ENCODE results near the gene ARHGEF19. TPM values are rescaled to one million over a fixed set of nuclear protein-coding genes. Genes with fewer than 3 reads are reported as not detected.
A peak's percentile ranks its signal among the peaks of the same experiment; 100 is the strongest.
"Not testable (repeated sequence)": the region's sequence is repeated elsewhere in the genome, so short reads cannot be mapped to it uniquely, and the experiment has no call there.

The ARHGEF19 gene
- total RNA-seq, 2 donors from 2014 or later = 14.8 to 17.5 TPM

- H3K27me3 ChIP-seq (ENCODE audit: control insufficient read depth, insufficient read depth, low read length, poor library complexity, severe bottlenecking) = no peaks in the 10 kb centered on the region
- H3K36me3 ChIP-seq (ENCODE audit: control insufficient read depth, insufficient read depth, low read length) = no peaks in the 10 kb centered on the region
- no peak for DNase-seq
- H3K9ac ChIP-seq (ENCODE audit: extremely low read depth, low read length, poor library complexity, severe bottlenecking) = no peak overlapping the region
- Mint-ChIP-seq H3K4me3 (no peak overlapping the region), H3K4me1 (peaks cover 19% of the 10 kb centered on the region), H3K36me3 (ENCODE audit: low read depth) (no peaks in the 10 kb centered on the region), H3K27ac (no peak overlapping the region), H3K27me3 (ENCODE audit: insufficient read depth) (no peaks in the 10 kb centered on the region), H3K9me3 (no peaks in the 10 kb centered on the region)
- H3K4me3 ChIP-seq (ENCODE audit: low read length) = no peak overlapping the region
- 83 to 90% methylated on average over 9 to 19 of the region's 19 CpGs for WGBS, 2 experiments (ENCODE audit: insufficient coverage in 1 of 2, insufficient read length in 1 of 2)
- peaks cover 8% of the 10 kb centered on the region for H3K4me1 ChIP-seq (ENCODE audit: control insufficient read depth, insufficient read depth, low read length)
- TF ChIP-seq CTCF (conservative IDR thresholded peaks at IDR 0.05) = no peak
- H3K9me3 ChIP-seq (ENCODE audit: control insufficient read depth, low read length) = no peaks in the 10 kb centered on the region
- H3K27ac ChIP-seq (ENCODE audit: low read depth, low read length) = no peak overlapping the region
Measured at GRCh38 chr1:16171314-16172151, 40.9 kb downstream of the ARHGEF19 start.

- H3K9ac ChIP-seq (ENCODE audit: extremely low read depth, low read length, poor library complexity, severe bottlenecking) = no peak overlapping the region
- WGBS, 2 experiments (ENCODE audit: insufficient coverage in 1 of 2, insufficient read length in 1 of 2) = 83 to 94% methylated on average over 3 of the region's 3 CpGs
- peaks cover 8% of the 10 kb centered on the region for H3K4me1 ChIP-seq (ENCODE audit: control insufficient read depth, insufficient read depth, low read length)
- H3K9me3 Mint-ChIP-seq = no peaks in the 10 kb centered on the region
- H3K27ac Mint-ChIP-seq = no peak overlapping the region
- H3K9me3 ChIP-seq (ENCODE audit: control insufficient read depth, low read length) = no peaks in the 10 kb centered on the region
- no peak overlapping the region for H3K4me3 Mint-ChIP-seq
- no peak overlapping the region for H3K4me3 ChIP-seq (ENCODE audit: low read length)
- H3K36me3 Mint-ChIP-seq (ENCODE audit: low read depth) = no peaks in the 10 kb centered on the region
- H3K4me1 Mint-ChIP-seq = peaks cover 30% of the 10 kb centered on the region
- no peak for TF ChIP-seq CTCF (conservative IDR thresholded peaks at IDR 0.05)
- H3K27me3 ChIP-seq (ENCODE audit: control insufficient read depth, insufficient read depth, low read length, poor library complexity, severe bottlenecking) = no peaks in the 10 kb centered on the region
- no peaks in the 10 kb centered on the region for H3K36me3 ChIP-seq (ENCODE audit: control insufficient read depth, insufficient read depth, low read length)
- DNase-seq = no peak
- no peaks in the 10 kb centered on the region for H3K27me3 Mint-ChIP-seq (ENCODE audit: insufficient read depth)
- H3K27ac ChIP-seq (ENCODE audit: low read depth, low read length) = no peak overlapping the region
Measured at GRCh38 chr1:16170283-16170673, 42.2 kb downstream of the ARHGEF19 start.

GRCh38 chr1:16168622-16169360, 43.7 kb downstream of the ARHGEF19 start:
- H3K27ac Mint-ChIP-seq = peak overlapping the region; percentile 80
- no peaks in the 10 kb centered on the region for H3K9me3 ChIP-seq (ENCODE audit: control insufficient read depth, low read length)
- H3K36me3 ChIP-seq (ENCODE audit: control insufficient read depth, insufficient read depth, low read length) = no peaks in the 10 kb centered on the region
- DNase-seq = no peak
- H3K36me3 Mint-ChIP-seq (ENCODE audit: low read depth) = no peaks in the 10 kb centered on the region
- peaks cover 44% of the 10 kb centered on the region for H3K4me1 Mint-ChIP-seq
- TF ChIP-seq CTCF (conservative IDR thresholded peaks at IDR 0.05) = no peak
- WGBS, 2 experiments (ENCODE audit: insufficient coverage in 1 of 2, insufficient read length in 1 of 2) = 77 to 89% methylated on average over 7 to 12 of the region's 13 CpGs
- H3K27me3 Mint-ChIP-seq (ENCODE audit: insufficient read depth) = no peaks in the 10 kb centered on the region
- H3K27ac ChIP-seq (ENCODE audit: low read depth, low read length) = no peak overlapping the region
- H3K9me3 Mint-ChIP-seq = no peaks in the 10 kb centered on the region
- peaks cover 19% of the 10 kb centered on the region for H3K4me1 ChIP-seq (ENCODE audit: control insufficient read depth, insufficient read depth, low read length)
- peak overlapping the region; percentile 60 for H3K4me3 Mint-ChIP-seq
- no peak overlapping the region for H3K9ac ChIP-seq (ENCODE audit: extremely low read depth, low read length, poor library complexity, severe bottlenecking)
- no peaks in the 10 kb centered on the region for H3K27me3 ChIP-seq (ENCODE audit: control insufficient read depth, insufficient read depth, low read length, poor library complexity, severe bottlenecking)
- H3K4me3 ChIP-seq (ENCODE audit: low read length) = no peak overlapping the region

GRCh38 chr1:16168144-16168495, 44.3 kb downstream of the ARHGEF19 start:
- not testable (repeated sequence) for H3K4me3 ChIP-seq (ENCODE audit: low read length); H3K36me3 ChIP-seq (ENCODE audit: control insufficient read depth, insufficient read depth, low read length); H3K36me3 Mint-ChIP-seq (ENCODE audit: low read depth); H3K9me3 Mint-ChIP-seq; H3K9me3 ChIP-seq (ENCODE audit: control insufficient read depth, low read length); H3K27me3 Mint-ChIP-seq (ENCODE audit: insufficient read depth); DNase-seq; H3K9ac ChIP-seq (ENCODE audit: extremely low read depth, low read length, poor library complexity, severe bottlenecking); H3K27me3 ChIP-seq (ENCODE audit: control insufficient read depth, insufficient read depth, low read length, poor library complexity, severe bottlenecking); H3K27ac ChIP-seq (ENCODE audit: low read depth, low read length)
- WGBS, 2 experiments (ENCODE audit: insufficient coverage in 1 of 2, insufficient read length in 1 of 2) = 10 to 56% methylated on average over 2 to 10 of the region's 10 CpGs
- H3K27ac Mint-ChIP-seq = peak overlapping the region; percentile 80
- peaks cover 16% of the 10 kb centered on the region for H3K4me1 ChIP-seq (ENCODE audit: control insufficient read depth, insufficient read depth, low read length)
- peaks cover 42% of the 10 kb centered on the region for H3K4me1 Mint-ChIP-seq
- H3K4me3 Mint-ChIP-seq = peak overlapping the region; percentile 60
